Measurements from ENCODE around the gene ARL15.

- TF ChIP-seq CTCF (IDR thresholded peaks at IDR 0.05) (no peak), POLR2A (IDR thresholded peaks at IDR 0.05) (no peak)
Measured at GRCh38 chr5:54040804-54041203, 269.6 kb downstream of the ARL15 start.
